Activated CD4-positive, alpha-beta T cell treated with anti-CD3 and anti-CD28 coated beads, Interleukin-2, Interleukin-6, amounts not matched to agents 100 ng/mL and 50 ng/mL, durations not matched to agents 16 hours and 8 hours (primary cell): ENCODE measurements around the gene NEDD8.

Source experiments
- DNase-seq: peaks from one replicate; pipeline ENCODE4 v3.0.0-alpha.2; 2020

NEDD8 gene

DNA sequence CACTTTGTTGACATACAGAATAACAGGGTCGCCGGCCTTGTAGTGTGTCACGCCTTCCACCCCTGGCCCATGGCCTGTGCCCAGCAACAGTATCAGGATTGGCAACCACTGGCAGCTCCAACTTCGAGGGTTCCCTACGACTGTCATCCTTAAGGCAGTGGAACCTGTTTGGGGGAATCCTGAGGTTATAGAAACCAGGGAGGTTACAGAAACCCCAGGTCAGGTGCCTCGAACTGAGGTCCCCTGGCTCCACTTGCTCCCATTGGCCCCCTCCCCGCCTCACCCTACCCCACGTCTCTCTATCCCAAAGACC lies 37.3 kb downstream of the NEDD8 start:
- DNase-seq, result no peak

DNA sequence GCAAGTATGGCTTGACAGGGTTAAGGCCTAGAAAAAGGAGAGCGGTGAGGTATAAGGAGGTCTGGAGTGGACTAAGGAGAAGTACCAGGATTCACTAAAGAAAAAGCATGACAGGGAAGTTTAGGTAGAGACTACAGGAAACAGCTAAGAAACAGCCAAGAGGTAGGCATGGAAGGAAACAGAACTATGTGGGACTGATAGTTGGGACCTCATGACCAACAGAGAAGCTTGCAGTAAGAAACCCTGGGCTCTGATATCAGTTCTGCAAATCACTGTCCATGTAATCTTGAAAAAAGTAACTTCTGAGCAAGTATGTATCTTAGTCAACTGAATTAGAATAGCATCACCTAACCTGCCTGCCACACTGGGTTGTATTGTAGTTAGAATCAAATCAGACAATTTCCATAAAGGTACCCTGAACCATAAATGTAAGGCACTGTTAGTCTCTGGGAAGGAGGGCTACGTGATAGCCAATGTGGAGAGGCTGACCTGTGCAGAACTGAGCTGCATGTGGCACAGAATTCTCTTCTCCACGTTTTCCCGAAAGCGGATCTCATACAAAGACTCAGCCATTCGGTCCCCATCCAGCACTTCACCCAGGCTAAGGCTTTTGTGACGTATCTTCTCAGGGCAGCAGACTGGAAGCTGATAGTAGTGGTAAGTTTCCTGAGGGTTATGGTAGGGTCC lies 37.8 kb downstream of the NEDD8 start:
- no peak for DNase-seq

DNA sequence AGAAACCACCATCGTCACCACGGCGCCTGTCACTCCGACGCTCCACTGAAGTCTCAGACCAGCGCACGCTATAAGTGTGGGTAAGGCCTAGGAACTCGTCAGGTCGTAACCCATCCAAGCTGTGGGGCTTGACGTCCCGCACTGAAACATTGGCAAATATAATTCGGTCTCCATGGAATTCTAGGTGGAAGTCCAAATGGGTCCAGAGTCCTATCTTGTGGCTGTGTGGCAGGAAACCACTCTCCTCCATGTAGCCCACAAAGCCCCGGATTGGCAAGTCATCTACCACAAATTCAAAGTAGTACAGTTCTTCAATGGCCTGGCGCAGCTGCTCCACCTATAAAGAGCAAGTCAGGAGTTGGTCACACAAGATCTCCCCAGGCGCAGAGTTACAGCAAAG lies 39.2 kb downstream of the NEDD8 start:
- no peak for DNase-seq

DNA sequence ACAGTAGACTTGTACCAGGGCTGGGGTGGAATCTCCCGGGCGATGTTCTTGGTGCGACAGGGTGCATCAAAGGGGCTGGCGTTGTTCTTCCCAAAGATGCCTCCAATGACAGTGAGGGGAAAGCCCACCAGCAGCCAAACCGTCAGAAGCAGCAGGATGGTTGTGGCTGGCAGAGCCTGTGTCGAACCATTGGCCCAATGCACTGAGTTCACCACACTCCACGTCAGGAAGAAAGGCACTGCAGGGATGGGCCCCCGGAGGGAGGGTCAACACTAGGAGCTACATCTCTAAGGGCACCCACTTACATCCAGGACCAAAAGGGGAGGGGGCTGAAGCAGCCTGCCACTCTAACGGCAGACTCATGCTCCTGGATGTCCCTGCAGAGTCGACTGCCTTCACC lies 41.8 kb downstream of the NEDD8 start:
- no peak for DNase-seq

DNA sequence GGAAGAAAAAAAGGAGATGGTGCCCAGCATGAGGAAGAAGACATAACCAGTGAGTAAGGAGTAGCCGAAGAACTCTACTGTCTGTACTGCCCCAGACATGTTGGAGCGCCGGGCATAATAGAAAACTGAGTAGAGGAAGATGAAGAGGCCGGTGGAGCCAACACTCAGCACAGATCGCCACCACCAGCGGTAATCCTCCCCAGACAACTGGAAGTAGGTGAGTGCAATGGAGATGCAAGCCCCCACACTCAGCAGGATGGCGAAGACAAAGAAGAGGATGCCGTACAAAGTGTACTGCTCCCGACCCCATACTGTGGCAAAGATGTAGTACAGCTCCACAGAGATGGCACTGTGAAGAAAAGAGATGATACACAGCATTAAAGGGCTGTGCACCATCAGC lies 42.7 kb downstream of the NEDD8 start:
- DNase-seq, result no peak

DNA sequence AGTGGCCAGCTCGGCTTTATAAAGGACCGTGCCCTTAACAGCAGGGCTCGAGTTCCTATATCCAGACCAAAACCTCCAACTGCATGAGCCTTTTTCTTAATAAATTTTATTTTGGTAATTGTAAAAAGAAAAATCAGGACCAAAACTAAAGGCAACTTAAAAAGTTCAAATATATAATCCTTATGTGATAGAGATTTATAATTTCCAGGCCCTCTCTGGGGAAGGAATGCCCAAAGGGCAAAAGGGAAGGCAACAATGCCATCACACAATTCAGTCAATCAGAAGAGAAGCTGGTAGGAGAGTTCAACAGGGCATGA lies 43.1 kb downstream of the NEDD8 start:
- no peak for DNase-seq

DNA sequence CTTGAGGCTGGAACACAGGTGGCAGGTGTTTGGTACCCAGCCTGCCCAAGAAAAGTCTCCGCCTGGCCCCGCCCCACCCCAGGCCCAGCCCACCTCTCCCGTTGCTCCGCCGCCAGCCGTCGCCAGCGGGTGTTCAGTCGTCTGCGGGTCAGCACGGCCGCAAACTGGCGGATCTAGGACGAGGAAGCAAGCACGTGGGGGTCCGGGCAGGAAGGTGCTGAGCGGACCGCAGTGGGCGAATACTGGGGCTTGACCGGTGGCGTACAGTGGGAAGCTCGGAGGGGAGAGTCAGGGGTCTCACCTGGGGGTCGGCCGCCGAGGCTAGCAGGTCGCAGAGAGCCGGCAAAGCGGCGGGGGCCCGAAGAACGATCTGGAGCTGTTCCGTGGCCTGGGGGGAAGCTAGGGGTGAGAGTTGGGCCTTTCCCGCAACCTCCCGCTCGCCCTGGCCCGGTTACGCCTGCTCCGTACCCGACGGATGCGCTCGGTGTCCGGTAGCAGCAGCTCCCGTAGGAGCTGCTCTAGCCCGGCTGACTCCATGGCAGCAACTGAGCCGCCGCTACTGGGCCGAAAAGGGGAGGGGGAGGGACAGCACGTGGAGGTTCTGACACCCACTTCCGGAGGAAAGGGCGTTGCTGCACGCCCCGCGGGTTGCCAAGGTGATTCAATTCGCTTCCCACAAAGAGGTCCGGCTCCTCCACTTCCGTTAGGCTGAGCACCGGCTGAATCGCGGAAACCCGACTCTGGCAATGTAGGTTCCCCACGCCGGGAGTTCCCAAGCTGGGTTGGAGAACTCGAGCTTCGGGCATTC lies 43.7 kb downstream of the NEDD8 start, which contains the start of gene IPO4:
TSS of gene IPO4 (minus strand) at position 566 of the 808 bp plus-strand sequence. CDS start at position 537, 29 bp downstream.
- DNase-seq, result peak; percentile 97

DNA sequence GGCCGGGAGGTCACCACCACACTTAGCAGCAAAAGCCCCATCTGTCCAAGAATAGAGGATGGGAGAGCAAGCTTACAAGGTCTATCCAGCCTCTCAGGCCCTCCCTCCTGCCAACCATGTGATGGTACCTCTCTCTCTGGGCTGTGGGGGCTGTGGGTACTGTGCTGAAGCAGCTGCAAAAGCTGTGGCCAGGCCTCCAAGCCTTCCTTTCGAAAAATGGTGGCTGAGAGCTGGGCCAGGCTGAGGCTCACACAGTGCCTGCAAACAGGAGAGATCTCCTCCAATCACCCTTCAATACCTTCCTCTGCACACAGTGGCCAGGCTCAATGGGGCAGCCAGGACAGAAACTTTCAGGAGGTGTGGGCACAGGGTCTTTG lies 44.6 kb downstream of the NEDD8 start:
- no peak for DNase-seq

DNA sequence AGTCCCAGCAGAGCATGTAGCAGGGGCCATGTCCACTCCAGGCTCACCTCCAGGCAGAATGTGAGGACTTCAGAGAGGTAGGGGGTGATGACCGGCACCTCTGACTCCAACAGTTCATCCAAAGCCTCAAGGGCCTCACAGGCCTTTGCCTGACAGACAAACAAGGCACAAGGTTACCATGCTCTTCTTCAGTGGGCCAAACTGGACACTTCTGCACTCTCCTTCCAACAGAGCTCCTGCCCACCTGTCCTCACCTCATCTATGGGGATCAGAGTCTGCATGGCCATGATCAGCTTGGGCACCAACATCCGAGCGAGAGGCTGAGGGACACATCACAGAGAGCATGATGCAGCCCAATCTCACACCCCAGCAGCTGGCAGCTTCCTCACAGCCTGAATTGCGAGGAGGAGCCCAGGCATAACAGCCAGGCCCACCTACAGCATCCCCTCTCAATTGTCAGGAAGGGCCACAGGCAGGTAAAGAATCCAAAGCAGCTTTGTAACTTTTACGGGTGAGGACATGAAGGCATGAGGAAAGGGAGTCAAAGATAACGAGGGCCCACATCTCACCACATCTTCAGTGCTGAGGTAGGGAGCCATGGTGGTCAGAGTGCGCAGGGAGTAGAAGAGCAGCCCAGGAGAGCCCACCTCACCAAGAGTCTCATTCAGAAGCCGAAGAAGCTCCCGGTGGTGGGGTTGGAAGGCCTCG lies 45.2 kb downstream of the NEDD8 start:
- DNase-seq, result no peak

DNA sequence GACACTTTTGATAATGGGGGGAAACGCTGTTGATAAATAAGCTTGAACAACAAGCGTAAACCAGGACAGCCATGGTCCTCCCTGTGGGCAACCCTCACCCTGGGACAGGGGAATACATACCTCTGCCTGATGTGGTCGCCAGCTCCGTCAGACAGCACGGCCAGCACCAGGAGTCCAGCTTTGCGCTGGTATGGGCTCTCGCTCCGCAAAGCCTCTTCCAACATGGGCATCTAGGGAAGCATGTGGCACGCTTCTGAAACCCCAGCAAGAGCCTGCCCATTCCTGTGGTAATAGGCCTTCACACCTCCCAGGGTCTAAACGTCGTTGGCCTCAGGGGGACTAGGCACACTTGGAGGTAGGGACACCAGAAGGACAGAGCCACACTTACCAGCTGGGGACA lies 46.4 kb downstream of the NEDD8 start:
- no peak for DNase-seq

DNA sequence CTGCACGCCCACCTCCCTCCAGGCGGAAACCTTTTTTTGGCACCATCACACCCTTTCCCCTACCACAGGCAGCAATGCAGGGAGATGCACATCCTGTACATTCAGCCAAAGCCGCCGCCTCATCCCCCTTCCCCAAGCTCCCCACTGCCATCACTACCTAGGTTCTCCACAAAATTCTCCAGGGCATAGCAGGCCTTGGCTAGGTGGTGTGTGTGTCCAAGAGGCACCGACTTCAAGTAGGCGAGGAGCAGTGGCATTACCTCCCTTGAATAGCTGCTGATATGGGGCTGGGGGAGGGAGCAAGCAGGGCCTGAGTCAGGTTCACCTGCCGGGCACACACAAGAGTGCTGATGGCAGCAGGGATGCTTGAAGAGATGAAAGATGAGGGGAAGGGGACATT lies 47.1 kb downstream of the NEDD8 start:
- DNase-seq, result no peak

DNA sequence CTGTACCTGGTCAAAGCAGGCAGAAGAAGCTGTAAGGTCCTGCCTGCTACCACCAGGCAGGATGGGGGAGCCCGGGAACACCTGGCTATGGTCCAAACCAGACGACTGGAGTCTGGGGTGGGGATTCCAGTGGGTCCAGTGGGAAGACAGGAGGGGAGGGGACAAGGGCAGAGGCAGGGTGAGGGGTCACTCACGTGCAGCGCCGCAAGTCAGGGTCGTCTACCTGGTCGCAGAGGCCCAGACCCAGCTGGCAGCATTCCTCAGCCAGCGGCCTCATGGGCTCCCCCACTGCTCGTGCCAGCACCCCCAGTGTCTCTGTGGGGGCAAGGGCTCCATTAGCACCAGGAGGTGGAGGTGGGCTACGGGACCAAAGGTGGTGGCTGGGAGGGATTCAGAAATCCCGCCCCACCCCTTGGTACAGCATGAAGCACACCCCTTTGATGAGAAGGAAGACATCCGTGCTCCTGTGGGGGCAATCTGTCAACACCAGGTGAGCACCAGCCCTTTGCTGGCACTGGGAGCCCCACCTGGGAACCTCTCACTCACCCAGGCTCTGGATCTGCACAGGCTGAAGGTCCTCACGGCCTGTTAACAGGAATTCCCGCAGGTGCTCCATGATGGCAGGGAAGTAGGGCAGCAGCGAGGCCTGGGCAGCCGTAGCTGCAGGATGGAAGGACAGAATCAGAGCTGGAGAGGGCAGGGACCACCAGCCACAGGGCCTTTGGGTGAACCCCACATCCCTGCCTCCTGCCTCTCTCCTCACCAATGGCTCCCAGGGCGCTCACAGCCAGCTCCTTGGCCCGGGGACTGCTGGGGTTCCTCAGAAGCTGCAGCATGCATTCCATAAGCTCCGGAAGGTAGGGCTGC lies 47.8 kb downstream of the NEDD8 start:
- no peak for DNase-seq

DNA sequence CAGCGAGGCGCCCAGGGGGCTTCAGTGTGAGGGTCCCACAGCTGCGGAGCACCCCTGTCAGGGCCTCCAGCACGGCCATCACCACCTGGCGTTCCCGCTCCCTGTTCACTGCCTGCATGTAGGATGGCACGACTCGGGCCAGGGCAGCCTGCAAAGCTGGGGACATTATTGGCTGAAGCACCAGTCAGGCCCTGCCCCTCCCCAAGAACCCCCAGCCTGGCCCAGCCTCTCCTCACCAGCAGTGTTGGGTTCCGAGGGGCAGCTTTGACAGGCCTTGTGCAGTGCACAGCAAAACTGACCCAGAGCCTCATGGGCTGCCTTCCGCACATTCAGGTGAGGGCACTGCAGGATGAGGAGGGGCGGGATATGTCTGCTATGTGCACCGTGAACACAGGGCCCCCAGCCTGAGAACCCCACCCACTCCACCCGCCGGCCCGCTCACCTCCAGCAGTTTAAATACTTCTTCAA lies 49.1 kb downstream of the NEDD8 start:
- no peak for DNase-seq

DNA sequence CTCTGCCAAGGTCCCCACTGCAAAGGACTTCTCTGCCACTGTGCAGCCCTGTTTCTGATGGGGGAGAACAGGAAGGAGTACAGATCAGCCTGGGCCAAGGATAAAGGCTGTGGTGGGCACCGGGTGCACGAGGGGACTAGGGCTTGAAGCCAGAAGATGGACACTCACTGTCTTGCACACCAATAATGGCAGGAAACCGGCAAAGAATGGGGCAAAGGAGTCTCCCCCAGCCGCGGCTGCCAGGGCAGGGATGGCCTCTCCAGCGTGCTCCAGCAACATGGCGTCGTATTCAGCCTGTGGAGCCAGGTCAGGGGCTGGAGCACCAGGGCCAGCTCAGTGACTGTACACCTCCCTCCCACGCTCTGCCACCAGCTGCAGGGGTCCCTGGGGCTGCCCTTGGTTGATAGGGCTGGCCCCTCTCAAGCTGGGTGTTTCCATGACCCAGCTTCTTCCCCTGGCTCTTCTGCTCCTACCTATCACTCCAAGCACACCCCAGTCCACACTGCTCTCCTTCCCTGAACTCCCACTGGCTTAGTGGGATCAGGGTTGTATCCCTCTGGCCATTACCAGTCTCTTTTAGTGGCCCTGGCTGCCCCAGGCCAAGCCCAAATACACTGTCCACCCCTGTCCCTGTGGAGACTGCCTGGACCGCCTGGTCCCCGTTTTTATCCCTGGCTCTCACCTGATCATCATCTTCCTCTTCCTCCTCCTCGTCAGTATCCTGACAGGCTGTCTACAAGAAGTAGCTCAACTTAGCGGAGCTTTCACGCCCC lies 49.9 kb downstream of the NEDD8 start:
- no peak for DNase-seq

DNA sequence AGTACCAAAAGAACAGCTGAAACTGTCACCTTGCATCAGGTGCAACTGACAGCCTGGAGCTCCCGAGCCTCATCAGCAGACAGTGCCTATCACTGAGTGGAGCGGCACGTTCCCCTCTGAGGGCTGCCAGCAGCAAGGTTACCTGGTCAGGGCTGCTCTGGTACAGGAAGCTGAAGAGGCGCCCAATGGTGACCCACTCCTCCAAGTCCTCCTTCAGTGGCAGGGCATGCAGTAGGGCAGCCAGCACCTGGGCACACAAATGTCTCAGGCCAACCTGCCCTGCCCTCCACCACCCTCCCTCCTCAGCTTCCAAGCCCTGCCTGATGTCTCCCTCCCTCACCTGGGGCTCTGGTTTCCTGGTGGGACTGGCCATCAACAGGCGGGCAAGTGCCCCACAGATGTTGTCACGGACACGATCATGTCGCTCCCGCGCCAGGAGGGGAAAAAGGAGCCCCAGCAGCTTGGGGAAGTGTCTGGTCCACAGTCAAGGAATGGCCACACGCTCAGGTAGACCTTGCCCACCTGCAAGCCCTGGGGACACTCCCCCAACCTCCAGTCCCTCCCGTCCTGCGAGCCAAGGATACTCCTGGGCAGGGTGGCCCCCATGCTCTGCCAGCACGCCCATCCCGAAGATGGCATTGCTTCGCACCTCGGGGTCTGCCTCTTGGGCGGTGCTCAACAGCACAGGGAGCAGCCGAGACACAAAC lies 50.6 kb downstream of the NEDD8 start:
- DNase-seq, result no peak

DNA sequence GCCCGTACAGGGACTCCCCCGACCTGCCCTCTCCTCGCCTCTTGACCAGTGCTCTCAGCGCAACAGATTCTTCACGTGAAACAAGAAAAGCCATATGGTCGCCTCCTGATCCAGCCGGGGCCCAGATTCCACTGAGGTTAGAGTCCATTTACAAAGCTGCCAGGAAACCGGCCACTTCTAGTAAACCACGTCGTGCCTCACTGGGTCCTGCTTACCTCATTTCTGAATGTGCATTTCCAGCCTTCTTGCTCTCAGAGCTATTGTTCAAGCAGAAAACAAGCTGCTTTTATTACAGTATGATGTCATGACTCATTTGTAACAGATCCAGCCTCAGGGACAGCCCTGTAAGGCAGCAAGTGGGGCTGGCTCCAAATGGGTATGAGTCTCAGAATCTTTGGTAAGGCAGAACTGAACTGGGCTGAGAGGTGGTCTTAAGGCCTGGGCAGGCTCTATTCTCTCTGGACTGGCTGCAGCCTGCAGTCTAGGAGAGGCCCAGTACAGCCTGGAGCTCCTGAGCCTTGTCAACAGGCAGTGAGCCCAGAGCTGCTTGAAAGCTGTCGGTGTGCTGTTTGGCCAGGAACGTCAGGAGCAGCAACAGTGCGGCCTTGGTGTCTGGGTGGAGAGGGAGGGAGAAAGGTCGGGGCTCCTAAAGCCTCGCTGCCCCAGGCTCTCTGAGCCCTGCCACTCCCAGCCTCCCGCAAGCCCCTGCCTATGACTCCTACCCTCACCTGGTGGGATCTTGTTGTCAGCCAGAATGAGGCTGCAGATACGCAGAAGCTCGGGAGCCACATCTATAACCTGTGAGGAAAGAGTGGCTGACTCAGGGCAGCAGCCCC lies 52.0 kb downstream of the NEDD8 start:
- no peak for DNase-seq

DNA sequence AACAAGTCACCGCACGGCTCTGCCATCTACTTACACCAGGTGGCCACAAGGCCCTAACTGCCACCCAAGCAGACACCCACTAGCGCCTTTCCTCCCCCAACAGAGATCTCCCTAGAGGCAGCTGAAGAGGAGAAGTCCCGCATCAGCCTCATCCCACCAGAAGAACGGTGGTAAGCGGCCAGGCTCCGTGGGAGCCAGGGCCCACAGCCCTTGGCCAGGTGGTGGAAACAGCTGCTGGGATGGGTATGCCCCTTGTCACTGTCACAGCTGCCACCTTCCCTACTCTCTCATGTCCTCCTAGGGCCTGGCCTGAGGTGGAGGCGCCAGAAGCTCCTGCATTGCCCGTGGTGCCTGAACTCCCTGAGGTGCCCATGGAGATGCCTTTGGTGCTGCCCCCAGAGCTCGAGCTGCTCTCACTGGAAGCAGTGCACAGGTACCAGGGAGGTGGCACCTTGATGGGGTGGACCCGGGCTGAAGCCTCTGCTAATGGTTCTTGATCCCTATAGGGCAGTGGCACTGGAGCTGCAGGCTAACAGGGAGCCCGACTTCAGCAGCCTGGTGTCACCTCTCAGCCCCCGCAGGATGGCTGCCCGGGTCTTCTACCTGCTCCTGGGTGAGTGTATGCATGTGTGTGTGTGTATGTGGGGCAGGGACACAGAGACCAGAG lies 52.7 kb downstream of the NEDD8 start:
- DNase-seq, result no peak

DNA sequence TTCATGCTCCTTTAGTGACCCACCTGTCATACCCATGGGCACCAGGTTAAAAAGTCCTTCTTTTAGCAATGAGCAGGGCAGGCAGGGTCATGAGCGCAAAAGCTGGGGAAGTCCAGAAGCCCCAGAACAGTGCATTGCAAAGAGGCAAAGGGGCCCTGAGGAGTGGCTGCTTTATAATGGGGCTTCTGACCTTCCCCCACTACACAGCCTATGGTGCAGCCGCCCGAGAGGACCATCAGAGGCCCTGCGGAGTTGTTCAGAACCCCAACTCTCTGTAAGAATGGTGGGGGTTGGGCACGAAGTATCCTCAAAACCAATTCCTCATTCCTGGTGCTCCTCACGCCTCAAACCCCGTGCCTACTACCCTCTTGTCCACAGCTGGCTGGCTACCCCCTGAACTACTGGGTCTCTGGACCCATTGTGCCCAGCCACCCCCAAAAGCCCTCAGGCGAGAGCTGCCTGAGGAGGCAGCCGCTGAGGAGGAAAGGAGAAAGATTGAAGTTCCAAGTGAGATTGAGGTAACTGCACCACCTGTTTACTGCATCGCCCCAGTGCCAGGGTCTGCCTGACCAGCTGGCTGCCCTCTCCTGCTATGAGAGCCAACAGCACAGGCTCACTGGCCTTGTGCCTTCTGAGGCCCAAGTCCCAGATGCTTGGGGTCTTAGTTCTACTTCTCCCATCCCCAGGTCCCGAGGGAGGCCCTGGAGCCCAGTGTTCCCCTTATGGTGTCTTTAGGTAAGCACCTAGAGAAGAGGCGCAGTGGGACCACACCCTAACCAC lies 53.6 kb downstream of the NEDD8 start:
- DNase-seq, result no peak

DNA sequence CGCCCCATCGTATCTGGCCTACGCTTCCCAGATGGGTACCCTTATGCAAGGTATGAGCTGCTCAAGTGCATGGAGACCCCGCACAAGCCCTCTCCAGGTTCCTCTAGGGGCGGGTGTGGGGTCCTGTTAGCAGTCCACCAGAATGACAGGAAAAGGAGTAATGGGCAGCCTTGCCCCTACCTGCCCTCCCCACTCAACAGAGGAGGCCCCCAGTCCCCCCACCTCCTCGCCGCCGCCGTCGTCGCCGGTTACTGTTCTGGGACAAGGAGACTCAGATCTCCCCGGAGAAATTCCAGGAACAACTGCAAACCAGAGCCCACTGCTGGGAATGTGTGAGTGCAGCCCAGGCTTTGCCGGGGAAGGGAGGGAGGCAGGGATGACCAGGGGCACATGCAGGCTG lies 54.3 kb downstream of the NEDD8 start:
- no peak for DNase-seq
